Neural cell (in vitro differentiated cells): Measurements from ENCODE around the gene SAMMSON.

Experiments used
- EZH2 ChIP-seq: fragments of 200-600, 300-800 bp; shearing (Covaris generic), sonication (generic); IDR thresholded peaks from 2 replicates; pipeline ENCODE4 v1.6.1; 2014; ENCODE audit warnings: antibody characterized with exemption, low read length, borderline replicate concordance, mild to moderate bottlenecking; ENCODE audit not compliant: insufficient read depth, poor library complexity, severe bottlenecking
- POLR2AphosphoS5 ChIP-seq: IDR thresholded peaks from 2 replicates; pipeline ENCODE4 v1.6.1; 2012
- RAD21 ChIP-seq: fragments of 450-650 bp; conservative IDR thresholded peaks from 2 replicates; pipeline ENCODE4 v1.6.1; 2014; ENCODE audit warnings: antibody characterized with exemption, mild to moderate bottlenecking, moderate library complexity
- TAF1 ChIP-seq: IDR thresholded peaks from 2 replicates; pipeline ENCODE4 v1.6.1; 2012; ENCODE audit warnings: low read depth
- TF ChIP-seq, protein P1 (sequence below): fragments of 450-650 bp; IDR thresholded peaks from 2 replicates; pipeline ENCODE4 v1.5.1; 2014; ENCODE audit warnings: antibody characterized with exemption, mild to moderate bottlenecking, moderate library complexity; ENCODE audit not compliant: poor library complexity, severe bottlenecking
- TF ChIP-seq, protein P2 (sequence below): IDR thresholded peaks from 2 replicates; pipeline ENCODE4 v1.6.1; 2012; ENCODE audit warnings: borderline replicate concordance

DNA sequence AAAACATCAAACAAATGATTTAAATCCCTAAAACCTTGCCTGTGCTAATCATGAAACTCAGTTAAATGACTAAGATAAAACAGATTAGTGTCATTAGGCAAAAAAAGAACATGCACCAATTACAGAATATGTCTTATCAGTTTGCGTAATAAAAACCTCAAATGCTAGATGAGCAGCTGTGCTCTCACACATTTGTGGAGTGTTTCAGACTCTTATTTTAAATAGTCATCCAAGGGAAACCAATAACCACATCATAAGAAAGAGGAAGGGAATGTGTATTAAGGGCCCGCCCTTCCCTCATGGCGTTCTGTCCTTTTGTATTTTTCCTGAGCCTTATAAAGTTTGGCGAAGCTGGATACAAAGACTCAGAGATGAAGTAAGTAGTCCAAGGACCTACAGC, 6.6 kb downstream of the SAMMSON start:
- TF ChIP-seq, protein P1, sequence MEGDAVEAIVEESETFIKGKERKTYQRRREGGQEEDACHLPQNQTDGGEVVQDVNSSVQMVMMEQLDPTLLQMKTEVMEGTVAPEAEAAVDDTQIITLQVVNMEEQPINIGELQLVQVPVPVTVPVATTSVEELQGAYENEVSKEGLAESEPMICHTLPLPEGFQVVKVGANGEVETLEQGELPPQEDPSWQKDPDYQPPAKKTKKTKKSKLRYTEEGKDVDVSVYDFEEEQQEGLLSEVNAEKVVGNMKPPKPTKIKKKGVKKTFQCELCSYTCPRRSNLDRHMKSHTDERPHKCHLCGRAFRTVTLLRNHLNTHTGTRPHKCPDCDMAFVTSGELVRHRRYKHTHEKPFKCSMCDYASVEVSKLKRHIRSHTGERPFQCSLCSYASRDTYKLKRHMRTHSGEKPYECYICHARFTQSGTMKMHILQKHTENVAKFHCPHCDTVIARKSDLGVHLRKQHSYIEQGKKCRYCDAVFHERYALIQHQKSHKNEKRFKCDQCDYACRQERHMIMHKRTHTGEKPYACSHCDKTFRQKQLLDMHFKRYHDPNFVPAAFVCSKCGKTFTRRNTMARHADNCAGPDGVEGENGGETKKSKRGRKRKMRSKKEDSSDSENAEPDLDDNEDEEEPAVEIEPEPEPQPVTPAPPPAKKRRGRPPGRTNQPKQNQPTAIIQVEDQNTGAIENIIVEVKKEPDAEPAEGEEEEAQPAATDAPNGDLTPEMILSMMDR = no peak
- no peak for TF ChIP-seq EZH2
- TF ChIP-seq POLR2AphosphoS5 = no peak
- no peak for TF ChIP-seq TAF1
- TF ChIP-seq RAD21 = no peak
- TF ChIP-seq, protein P2, sequence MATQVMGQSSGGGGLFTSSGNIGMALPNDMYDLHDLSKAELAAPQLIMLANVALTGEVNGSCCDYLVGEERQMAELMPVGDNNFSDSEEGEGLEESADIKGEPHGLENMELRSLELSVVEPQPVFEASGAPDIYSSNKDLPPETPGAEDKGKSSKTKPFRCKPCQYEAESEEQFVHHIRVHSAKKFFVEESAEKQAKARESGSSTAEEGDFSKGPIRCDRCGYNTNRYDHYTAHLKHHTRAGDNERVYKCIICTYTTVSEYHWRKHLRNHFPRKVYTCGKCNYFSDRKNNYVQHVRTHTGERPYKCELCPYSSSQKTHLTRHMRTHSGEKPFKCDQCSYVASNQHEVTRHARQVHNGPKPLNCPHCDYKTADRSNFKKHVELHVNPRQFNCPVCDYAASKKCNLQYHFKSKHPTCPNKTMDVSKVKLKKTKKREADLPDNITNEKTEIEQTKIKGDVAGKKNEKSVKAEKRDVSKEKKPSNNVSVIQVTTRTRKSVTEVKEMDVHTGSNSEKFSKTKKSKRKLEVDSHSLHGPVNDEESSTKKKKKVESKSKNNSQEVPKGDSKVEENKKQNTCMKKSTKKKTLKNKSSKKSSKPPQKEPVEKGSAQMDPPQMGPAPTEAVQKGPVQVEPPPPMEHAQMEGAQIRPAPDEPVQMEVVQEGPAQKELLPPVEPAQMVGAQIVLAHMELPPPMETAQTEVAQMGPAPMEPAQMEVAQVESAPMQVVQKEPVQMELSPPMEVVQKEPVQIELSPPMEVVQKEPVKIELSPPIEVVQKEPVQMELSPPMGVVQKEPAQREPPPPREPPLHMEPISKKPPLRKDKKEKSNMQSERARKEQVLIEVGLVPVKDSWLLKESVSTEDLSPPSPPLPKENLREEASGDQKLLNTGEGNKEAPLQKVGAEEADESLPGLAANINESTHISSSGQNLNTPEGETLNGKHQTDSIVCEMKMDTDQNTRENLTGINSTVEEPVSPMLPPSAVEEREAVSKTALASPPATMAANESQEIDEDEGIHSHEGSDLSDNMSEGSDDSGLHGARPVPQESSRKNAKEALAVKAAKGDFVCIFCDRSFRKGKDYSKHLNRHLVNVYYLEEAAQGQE = no peak
